H1 (cell line): ENCODE data around the gene CDON. TPM values are rescaled to one million over a fixed set of nuclear protein-coding genes. Genes with fewer than 3 reads are reported as not detected.

Source experiments
- CTCF ChIA-PET: fragments of 300-600 bp; sonication (Branson Sonifier 250); formaldehyde crosslinking; loops from one replicate; lab custom pipeline; 2021; ENCODE audit not compliant: partially characterized antibody; lab: Charles Lee
- POLR2A ChIA-PET: fragments of 300-600 bp; sonication (Branson Sonifier 250); formaldehyde crosslinking; loops from one replicate; lab custom pipeline; 2021; ENCODE audit warnings: inconsistent platforms; ENCODE audit not compliant: partially characterized antibody; lab: Charles Lee
- DNase-seq, 2 experiments: peaks; one replicate each; pipeline versions ENCODE4 v3.0.0 to v3.0.0-alpha.2; 2010 to 2022; ENCODE audit warnings: low spot score in 2 of 2, low read depth in 1 of 2, mixed read lengths in 1 of 2
- FAIRE-seq: peaks from 2 replicates; lab custom pipeline; 2011; peaks lifted over from hg19 to GRCh38; lab: Jason Lieb, UNC
- H2AFZ ChIP-seq: 2 replicates; pipeline ENCODE4 v1.8.1; 2012; ENCODE audit warnings: low read length, inconsistent platforms
- H2AK5ac ChIP-seq: 2 replicates; pipeline ENCODE4 v1.6.1; 2013; ENCODE audit warnings: low read depth, low read length
- H2BK120ac ChIP-seq: replicated peaks from 2 replicates; pipeline ENCODE3; 2013; ENCODE audit warnings: low read depth, low read length, inconsistent platforms
- H2BK12ac ChIP-seq: 2 replicates; pipeline ENCODE4 v1.6.1; 2013; ENCODE audit warnings: low read depth, low read length
- H2BK15ac ChIP-seq: 2 replicates; pipeline ENCODE4 v1.6.1; 2013; ENCODE audit warnings: low read length
- H2BK20ac ChIP-seq: 2 replicates; pipeline ENCODE4 v1.6.1; 2013; ENCODE audit warnings: low read length
- H2BK5ac ChIP-seq: 2 replicates; pipeline ENCODE4 v1.6.1; 2013; ENCODE audit warnings: low read depth, low read length
- H3K14ac ChIP-seq: 2 replicates; pipeline ENCODE4 v1.6.1; 2013; ENCODE audit warnings: inconsistent platforms; ENCODE audit not compliant: insufficient read length
- H3K18ac ChIP-seq: 2 replicates; pipeline ENCODE4 v1.6.1; 2013; ENCODE audit warnings: low read length; ENCODE audit errors: extremely low read depth
- H3K23ac ChIP-seq: 2 replicates; pipeline ENCODE4 v1.6.1; 2013; ENCODE audit warnings: inconsistent platforms; ENCODE audit not compliant: insufficient read length
- H3K23me2 ChIP-seq: 2 replicates; pipeline ENCODE4 v1.6.1; 2013; ENCODE audit warnings: low read depth, low read length
- H3K27ac ChIP-seq: 2 replicates; pipeline ENCODE4 v1.6.1; 2011; ENCODE audit warnings: low read depth, low read length, inconsistent platforms
- H3K27me3 ChIP-seq, 4 experiments: replicated peaks in 1 of 4; 1 replicate in 1 of 4; 2 replicates in 3 of 4; pipeline versions ENCODE4 v1.6.1 to v1.8.1; 2011 to 2013; ENCODE audit warnings: low read length in 3 of 4, mild to moderate bottlenecking in 3 of 4, inconsistent platforms in 2 of 4, mixed read lengths in 2 of 4, moderate library complexity in 1 of 4; ENCODE audit not compliant: control insufficient read depth in 3 of 4, insufficient read depth in 3 of 4; ENCODE audit errors: extremely low read depth in 1 of 4
- H3K36me3 ChIP-seq, 4 experiments: 2 replicates each; pipeline versions ENCODE4 v1.6.1 to v1.8.1; 2011 to 2013; ENCODE audit warnings: mild to moderate bottlenecking in 4 of 4, low read length in 3 of 4, moderate library complexity in 2 of 4, control low read depth in 1 of 4, inconsistent platforms in 1 of 4; ENCODE audit not compliant: insufficient read depth in 4 of 4, control insufficient read depth in 2 of 4
- H3K4ac ChIP-seq: replicated peaks from 2 replicates; pipeline ENCODE3; 2013; ENCODE audit warnings: low read length, low read depth, mixed read lengths, inconsistent platforms; ENCODE audit not compliant: insufficient read length
- H3K4me1 ChIP-seq, 4 experiments: replicated peaks in 1 of 4; 1 replicate in 1 of 4; 2 replicates in 3 of 4; pipeline versions ENCODE4 v1.6.1 to v1.8.1; 2011 to 2013; ENCODE audit warnings: low read length in 3 of 4, inconsistent platforms in 2 of 4, mixed read lengths in 1 of 4; ENCODE audit not compliant: insufficient read depth in 4 of 4, control insufficient read depth in 3 of 4
- H3K4me2 ChIP-seq, 2 experiments: 2 replicates each; pipeline versions ENCODE4 v1.6.1 to v1.8.1; 2011 to 2013; ENCODE audit warnings: low read depth in 2 of 2, low read length in 2 of 2, control low read depth in 1 of 2, inconsistent platforms in 1 of 2, mild to moderate bottlenecking in 1 of 2; ENCODE audit not compliant: insufficient read depth in 1 of 2
- H3K4me3 ChIP-seq, 4 experiments: fragments of 200-600, 300-600 bp in 1 of 4; sonication (generic), shearing (Covaris generic), sonication (Bioruptor Twin) in 1 of 4; 2 replicates each; pipeline versions ENCODE4 v1.5.1 to v1.8.1; 2011 to 2016; ENCODE audit warnings: low read length in 4 of 4, low read depth in 3 of 4, control low read depth in 2 of 4, inconsistent platforms in 2 of 4, mild to moderate bottlenecking in 2 of 4, mixed read lengths in 1 of 4, moderate library complexity in 1 of 4; ENCODE audit not compliant: insufficient read depth in 2 of 4; ENCODE audit errors: extremely low read depth in 1 of 4
- H3K56ac ChIP-seq: replicated peaks from 2 replicates; pipeline ENCODE3; 2013; ENCODE audit warnings: low read depth, mild to moderate bottlenecking, mixed read lengths, low read length, inconsistent platforms; ENCODE audit not compliant: insufficient read length
- H3K79me1 ChIP-seq: 2 replicates; pipeline ENCODE4 v1.6.1; 2013; ENCODE audit warnings: low read depth, low read length, control low read depth
- H3K79me2 ChIP-seq, 2 experiments: 2 replicates each; pipeline versions ENCODE4 v1.6.1 to v1.8.1; 2012 to 2013; ENCODE audit warnings: low read length in 2 of 2, mild to moderate bottlenecking in 2 of 2, inconsistent platforms in 1 of 2; ENCODE audit not compliant: insufficient read depth in 2 of 2, control insufficient read depth in 1 of 2
- H3K9ac ChIP-seq, 4 experiments: replicated peaks in 1 of 4; 1 replicate in 1 of 4; 2 replicates in 3 of 4; pipeline versions ENCODE4 v1.6.1 to v1.8.1; 2011 to 2013; ENCODE audit warnings: low read depth in 3 of 4, low read length in 3 of 4, control low read depth in 2 of 4, mild to moderate bottlenecking in 2 of 4, moderate library complexity in 2 of 4, inconsistent platforms in 1 of 4; ENCODE audit errors: extremely low read depth in 1 of 4
- H3K9me3 ChIP-seq, 2 experiments: 2 replicates each; pipeline versions ENCODE4 v1.6.1 to v1.8.1; 2012 to 2013; ENCODE audit warnings: mild to moderate bottlenecking in 2 of 2, moderate library complexity in 2 of 2, control low read depth in 1 of 2, inconsistent platforms in 1 of 2, low read depth in 1 of 2, low read length in 1 of 2, mixed read lengths in 1 of 2; ENCODE audit not compliant: insufficient read depth in 2 of 2
- H4K20me1 ChIP-seq, 2 experiments: replicated peaks in 1 of 2; 2 replicates each; pipeline versions ENCODE3 to v1.8.1; 2011 to 2013; ENCODE audit warnings: inconsistent platforms in 2 of 2, low read length in 2 of 2, mild to moderate bottlenecking in 1 of 2; ENCODE audit not compliant: insufficient read depth in 2 of 2, control insufficient read depth in 1 of 2
- H4K5ac ChIP-seq: 2 replicates; pipeline ENCODE4 v1.6.1; 2013; ENCODE audit warnings: low read length, low read depth, mixed read lengths, inconsistent platforms; ENCODE audit not compliant: insufficient read length
- H4K8ac ChIP-seq: 2 replicates; pipeline ENCODE4 v1.8.0; 2013; ENCODE audit warnings: mild to moderate bottlenecking, moderate library complexity, low read length, inconsistent platforms; ENCODE audit not compliant: insufficient read depth; ENCODE audit errors: extremely low read depth
- H4K91ac ChIP-seq: replicated peaks from 2 replicates; pipeline ENCODE3; 2013; ENCODE audit warnings: low read length, mixed read lengths, inconsistent platforms; ENCODE audit not compliant: insufficient read length
- ASH2L ChIP-seq: fragments of 200-600, 300-600 bp; sonication (generic); IDR thresholded peaks from one replicate; pipeline ENCODE4 v1.7.1; 2017; ENCODE audit warnings: low read length
- BACH1 ChIP-seq: IDR thresholded peaks from 2 replicates; pipeline ENCODE4 v1.6.1; 2012; ENCODE audit warnings: low read length, improper control_type of control experiment
- KDM1A ChIP-seq: fragments of 200-600, 300-600 bp; sonication (generic); IDR thresholded peaks from 2 replicates; pipeline ENCODE4 v1.7.1; 2016; ENCODE audit warnings: mild to moderate bottlenecking, low read length, borderline replicate concordance
- KDM4A ChIP-seq: IDR thresholded peaks from one replicate; pipeline ENCODE4 v1.7.1; 2012; ENCODE audit warnings: low read depth, mild to moderate bottlenecking, moderate library complexity, low read length, inconsistent platforms; ENCODE audit not compliant: severe bottlenecking
- whole genome bisulfite sequencing, 2 experiments: shearing (Covaris generic) in 1 of 2; methylation state at CpG; one replicate each; pipeline versions ENCODE4 v1.1.6 to v1.1.7; 2013 to 2015; ENCODE audit warnings: low lambda C conversion rate in 2 of 2, mixed read lengths in 2 of 2, inconsistent platforms in 1 of 2, low coverage in 1 of 2, missing lambda C conversion rate in 1 of 2; ENCODE audit not compliant: insufficient replicate concordance in 2 of 2, insufficient coverage in 1 of 2, insufficient read length in 1 of 2; ENCODE audit errors: extremely low coverage in 1 of 2, missing lambda C conversion rate in 1 of 2; 5-methylcytosine and 5-hydroxymethylcytosine counted together
- polyA plus RNA-seq, 7 experiments: library from polyadenylated mRNA; depleted of rRNA in 3 of 7; stranded (reverse) in 5 of 7; unstranded in 2 of 7; fragments of >200 nt in 5 of 7; fragments of 200-250 nt in 2 of 7; gene quantifications; 1 replicate in 5 of 7; 2 replicates in 1 of 7; 4 replicates in 1 of 7; pipeline versions ENCODE4 v1.2.1 to v1.2.3, GENCODE V29; 2011 to 2013; ENCODE audit warnings: missing spikeins in 2 of 7, mixed read lengths in 2 of 7
- total RNA-seq: library from RNA; stranded (reverse); fragmentation: NEBNext Ultra II Directional; extraction: Animal tissue kit (Norgen Biotek cat#: 25700); gene quantifications from 2 replicates; pipeline ENCODE4 v1.2.1, GENCODE V29; 2021
- TF ChIP-seq, protein P1 (sequence below): IDR thresholded peaks from 2 replicates; pipeline ENCODE4 v1.6.1; 2012; ENCODE audit warnings: inconsistent platforms

Gene CDON
- total and polyA plus RNA-seq, 2 of the 8 experiments (the other 6 are each of a cell fraction or from before 2014, with no cell fraction given), result 11.0 to 32.5 TPM

DNA sequence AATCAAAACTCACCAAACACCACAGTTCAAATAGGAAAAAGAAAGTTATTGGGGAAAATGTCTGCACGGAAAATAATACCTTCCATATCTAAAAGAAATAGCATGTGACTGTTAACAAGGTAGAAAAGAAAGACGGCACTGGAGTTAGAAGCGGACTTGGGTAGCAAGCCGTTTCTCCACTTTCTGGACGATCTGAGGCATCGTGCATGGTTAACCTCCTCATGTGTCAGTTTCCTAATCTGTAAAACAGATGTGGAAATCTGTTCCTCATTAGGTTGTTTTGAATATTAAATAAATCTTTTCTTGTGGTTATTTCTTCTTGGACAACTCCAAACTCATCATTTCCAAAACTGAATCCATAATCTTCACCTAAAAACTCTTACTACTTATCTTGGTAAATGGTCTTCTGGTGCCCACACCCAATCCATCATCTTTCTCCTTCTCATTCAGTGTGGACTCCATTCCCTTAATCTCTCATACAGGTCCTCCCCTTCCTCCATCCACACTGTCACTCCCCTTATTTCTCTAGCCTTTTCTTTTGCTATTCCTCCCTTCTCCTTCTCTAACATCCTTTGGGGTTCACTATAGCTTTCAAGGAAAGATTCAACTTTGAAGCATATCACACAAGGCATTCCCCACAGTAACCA is 63.3 kb downstream of the CDON start:
- no peak overlapping the region for H3K4me3 ChIP-seq
- no peak overlapping the region for H4K91ac ChIP-seq
- no peak overlapping the region for H2BK20ac ChIP-seq
- H3K4ac ChIP-seq, result no peak overlapping the region
- H4K20me1 ChIP-seq, result no peaks in the 10 kb centered on the region
- no peak overlapping the region for H3K4me2 ChIP-seq
- no peaks in the 10 kb centered on the region for H3K4me1 ChIP-seq
- no peak overlapping the region for H3K27ac ChIP-seq
- H3K36me3 ChIP-seq, result peaks cover 0 to 43% (median 12%) of the 10 kb centered on the region in 4 experiments; a peak in 5 of 8 replicates
- no peak overlapping the region for H2BK120ac ChIP-seq
- CTCF ChIA-PET, result no interaction called here
- H2BK12ac ChIP-seq, result no peak overlapping the region
- no peaks in the 10 kb centered on the region for H3K27me3 ChIP-seq
- no peaks in the 10 kb centered on the region for H3K79me2 ChIP-seq
- no peak for TF ChIP-seq BACH1
- TF ChIP-seq KDM4A, result no peak
- TF ChIP-seq, protein P1, sequence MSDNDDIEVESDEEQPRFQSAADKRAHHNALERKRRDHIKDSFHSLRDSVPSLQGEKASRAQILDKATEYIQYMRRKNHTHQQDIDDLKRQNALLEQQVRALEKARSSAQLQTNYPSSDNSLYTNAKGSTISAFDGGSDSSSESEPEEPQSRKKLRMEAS, result no peak
- no peak for TF ChIP-seq KDM1A
- no peak for TF ChIP-seq ASH2L
- POLR2A ChIA-PET, result no interaction called here
- no peak overlapping the region for H2BK5ac ChIP-seq
- H2AFZ ChIP-seq, result no peak overlapping the region
- WGBS, 2 experiments, result 98% methylated on average over 6 of the region's 6 CpGs; no CpG with 5 or more reads in 1 of the 2 experiments
- DNase-seq (no peak), FAIRE-seq (no peak)
- H3K23me2 ChIP-seq, result no peaks in the 10 kb centered on the region
- H3K79me1 ChIP-seq, result no peaks in the 10 kb centered on the region
- no peaks in the 10 kb centered on the region for H3K9me3 ChIP-seq
- H3K9ac ChIP-seq, result no peak overlapping the region
- no peak overlapping the region for H2BK15ac ChIP-seq
- no peak overlapping the region for H4K8ac ChIP-seq
- H3K14ac ChIP-seq, result no peak overlapping the region
- H4K5ac ChIP-seq, result no peak overlapping the region
- H3K23ac ChIP-seq, result no peak overlapping the region
- H3K18ac ChIP-seq, result no peak overlapping the region
- H3K56ac ChIP-seq, result no peak overlapping the region
- no peak overlapping the region for H2AK5ac ChIP-seq
